ENCODE data around the gene CIBAR2. TPM values are rescaled to one million over a fixed set of nuclear protein-coding genes. Genes with fewer than 3 reads are reported as not detected.
A peak's percentile ranks its signal among the peaks of the same experiment; 100 is the strongest.
"Not testable (repeated sequence)": the region's sequence is repeated elsewhere in the genome, so short reads cannot be mapped to it uniquely, and the experiment has no call there.

The CIBAR2 gene
- total RNA-seq, 1 donor from 2014 or later = not detected

DNA sequence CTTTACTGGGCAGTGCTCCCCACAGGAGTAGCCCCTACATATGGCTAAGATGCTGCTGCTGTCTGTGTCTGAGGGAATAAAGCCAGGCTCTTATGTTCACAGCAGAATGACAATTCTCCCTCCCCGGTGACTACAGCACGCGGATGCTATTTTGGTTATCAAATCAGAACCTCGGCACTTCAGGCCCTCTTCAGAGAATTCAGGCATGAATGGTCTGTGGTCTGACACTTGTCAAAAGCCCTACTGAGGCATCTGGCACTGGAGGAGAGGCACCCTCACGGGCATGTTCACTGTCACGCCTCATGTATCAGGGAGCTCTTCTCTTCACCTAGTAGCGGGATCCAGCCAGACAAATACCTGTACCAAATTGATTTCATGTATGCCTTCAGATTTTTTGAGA lies 54.3 kb downstream of the CIBAR2 start:
- TF ChIP-seq, protein P1, sequence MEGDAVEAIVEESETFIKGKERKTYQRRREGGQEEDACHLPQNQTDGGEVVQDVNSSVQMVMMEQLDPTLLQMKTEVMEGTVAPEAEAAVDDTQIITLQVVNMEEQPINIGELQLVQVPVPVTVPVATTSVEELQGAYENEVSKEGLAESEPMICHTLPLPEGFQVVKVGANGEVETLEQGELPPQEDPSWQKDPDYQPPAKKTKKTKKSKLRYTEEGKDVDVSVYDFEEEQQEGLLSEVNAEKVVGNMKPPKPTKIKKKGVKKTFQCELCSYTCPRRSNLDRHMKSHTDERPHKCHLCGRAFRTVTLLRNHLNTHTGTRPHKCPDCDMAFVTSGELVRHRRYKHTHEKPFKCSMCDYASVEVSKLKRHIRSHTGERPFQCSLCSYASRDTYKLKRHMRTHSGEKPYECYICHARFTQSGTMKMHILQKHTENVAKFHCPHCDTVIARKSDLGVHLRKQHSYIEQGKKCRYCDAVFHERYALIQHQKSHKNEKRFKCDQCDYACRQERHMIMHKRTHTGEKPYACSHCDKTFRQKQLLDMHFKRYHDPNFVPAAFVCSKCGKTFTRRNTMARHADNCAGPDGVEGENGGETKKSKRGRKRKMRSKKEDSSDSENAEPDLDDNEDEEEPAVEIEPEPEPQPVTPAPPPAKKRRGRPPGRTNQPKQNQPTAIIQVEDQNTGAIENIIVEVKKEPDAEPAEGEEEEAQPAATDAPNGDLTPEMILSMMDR (IDR thresholded peaks at IDR 0.05) = no peak
- H3K4me1 Mint-ChIP-seq (ENCODE audit: low read depth) = peaks cover 11% of the 10 kb centered on the region
- H3K27me3 Mint-ChIP-seq (ENCODE audit: low read depth) = no peaks in the 10 kb centered on the region
- no peaks in the 10 kb centered on the region for H3K9me3 Mint-ChIP-seq (ENCODE audit: low read depth)
- H3K27ac Mint-ChIP-seq (ENCODE audit: unreplicated experiment) = no peak overlapping the region
- H3K36me3 Mint-ChIP-seq (ENCODE audit: low read depth) = no peaks in the 10 kb centered on the region
- no peak for DNase-seq (ENCODE audit: low spot score)
- no peak overlapping the region for H3K4me3 Mint-ChIP-seq (ENCODE audit: unreplicated experiment)

DNA sequence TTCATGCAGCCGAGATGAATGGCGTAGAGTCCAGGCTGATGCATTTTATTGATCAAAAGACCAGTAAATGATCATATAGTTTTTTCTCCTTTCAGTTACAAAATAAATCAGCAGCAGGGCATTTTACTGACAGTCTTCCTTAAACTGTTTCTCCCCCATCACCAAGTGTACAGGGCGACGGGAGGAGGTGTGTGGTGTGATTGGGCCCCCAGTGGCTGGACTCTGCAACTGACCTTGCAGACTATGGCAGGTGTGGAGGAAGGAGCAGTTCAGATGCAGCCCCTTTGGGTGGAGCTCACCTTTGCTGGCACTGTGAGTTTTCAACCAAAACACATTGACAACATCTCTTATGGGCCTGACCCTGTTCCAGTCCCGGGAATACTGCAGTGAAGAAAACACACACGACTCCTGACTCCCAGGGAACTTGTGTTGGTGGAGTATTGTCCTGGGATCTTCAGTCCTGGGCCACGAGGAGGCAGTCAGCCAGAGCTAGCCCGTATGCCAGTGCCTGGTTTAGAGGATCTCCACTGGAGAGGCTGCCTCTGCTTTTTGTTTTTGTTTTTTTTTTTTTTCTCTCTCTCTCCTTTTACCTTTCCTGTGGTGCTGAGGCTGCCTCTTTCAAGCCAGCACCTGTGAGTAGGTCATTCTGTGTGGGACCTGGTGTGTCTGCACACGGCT lies 54.9 kb downstream of the CIBAR2 start:
- Mint-ChIP-seq H3K27ac (ENCODE audit: unreplicated experiment) (no peak overlapping the region), H3K9me3 (ENCODE audit: low read depth) (no peaks in the 10 kb centered on the region), H3K4me1 (ENCODE audit: low read depth) (peaks cover 11% of the 10 kb centered on the region), H3K4me3 (ENCODE audit: unreplicated experiment) (no peak overlapping the region), H3K27me3 (ENCODE audit: low read depth) (no peaks in the 10 kb centered on the region), H3K36me3 (ENCODE audit: low read depth) (no peaks in the 10 kb centered on the region)
- DNase-seq (ENCODE audit: low spot score) = no peak
- TF ChIP-seq, protein P1 (IDR thresholded peaks at IDR 0.05) = no peak

DNA sequence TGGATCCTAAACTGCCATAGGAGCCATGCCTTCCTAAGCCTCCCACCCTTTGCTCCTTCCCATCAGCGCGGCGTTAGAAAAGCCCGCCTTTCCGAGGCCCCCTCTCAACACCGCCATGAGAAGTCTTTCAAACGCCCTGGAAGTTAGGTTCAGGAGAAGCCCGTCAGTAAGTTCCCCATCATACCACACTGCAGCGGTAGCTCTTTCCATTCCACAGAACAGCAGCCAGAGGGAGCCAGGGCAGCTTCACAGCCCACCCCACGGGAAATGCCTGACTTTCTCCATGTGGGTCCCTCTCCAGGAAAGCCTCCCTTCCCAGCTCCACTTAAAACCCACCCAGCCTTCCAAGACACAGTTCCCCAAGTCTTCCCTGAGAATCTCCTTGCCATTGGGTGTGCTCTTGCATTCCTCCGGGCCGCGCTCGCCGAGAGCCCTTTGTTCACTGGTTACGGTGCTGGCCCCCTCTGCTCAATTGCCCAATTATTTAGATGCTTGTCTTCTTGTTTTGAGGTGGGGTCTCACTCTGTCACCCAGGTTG lies 56.0 kb downstream of the CIBAR2 start:
- H3K27ac Mint-ChIP-seq (ENCODE audit: unreplicated experiment) = peak overlapping the region; percentile 12
- TF ChIP-seq, protein P1 (IDR thresholded peaks at IDR 0.05) = peak; percentile 55
- H3K27me3 Mint-ChIP-seq (ENCODE audit: low read depth) = no peaks in the 10 kb centered on the region
- H3K4me1 Mint-ChIP-seq (ENCODE audit: low read depth) = peaks cover 11% of the 10 kb centered on the region
- H3K9me3 Mint-ChIP-seq (ENCODE audit: low read depth) = no peaks in the 10 kb centered on the region
- H3K36me3 Mint-ChIP-seq (ENCODE audit: low read depth) = no peaks in the 10 kb centered on the region
- no peak for DNase-seq (ENCODE audit: low spot score)
- H3K4me3 Mint-ChIP-seq (ENCODE audit: unreplicated experiment) = no peak overlapping the region

GRCh38 chr16:85055493-85056210 lies 56.6 kb downstream of the CIBAR2 start:
- no peaks in the 10 kb centered on the region for H3K27me3 Mint-ChIP-seq (ENCODE audit: low read depth)
- peak overlapping the region; percentile 67 for H3K27ac Mint-ChIP-seq (ENCODE audit: unreplicated experiment)
- H3K4me1 Mint-ChIP-seq (ENCODE audit: low read depth) = peaks cover 13% of the 10 kb centered on the region
- H3K9me3 Mint-ChIP-seq (ENCODE audit: low read depth) = no peaks in the 10 kb centered on the region
- TF ChIP-seq, protein P1 (IDR thresholded peaks at IDR 0.05) = no peak
- no peaks in the 10 kb centered on the region for H3K36me3 Mint-ChIP-seq (ENCODE audit: low read depth)
- DNase-seq (ENCODE audit: low spot score) = no peak
- H3K4me3 Mint-ChIP-seq (ENCODE audit: unreplicated experiment) = peak overlapping the region; percentile 19

GRCh38 chr16:85054948-85055492 lies 57.3 kb downstream of the CIBAR2 start:
- H3K27me3 Mint-ChIP-seq (ENCODE audit: low read depth) = no peaks in the 10 kb centered on the region

DNA sequence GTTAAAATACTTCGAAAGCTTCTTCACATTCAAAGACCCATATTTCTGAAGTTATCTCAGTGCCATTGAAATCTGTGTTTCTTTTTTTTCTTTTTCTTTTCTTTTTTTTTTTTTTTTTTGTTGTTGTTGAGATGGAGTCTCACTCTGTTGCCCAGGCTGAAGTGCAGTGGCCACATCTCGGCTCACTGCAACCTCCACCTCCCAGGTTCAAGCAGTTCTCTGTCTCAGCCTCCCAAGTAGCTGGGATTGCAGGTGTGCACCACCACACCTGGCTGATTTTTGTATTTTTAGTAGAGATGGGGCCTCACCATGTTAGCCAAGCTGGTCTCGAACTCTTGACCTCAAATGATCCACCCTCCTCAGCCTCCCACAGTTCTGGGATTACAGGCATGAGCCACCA lies 58.0 kb downstream of the CIBAR2 start:
- H3K4me1 Mint-ChIP-seq (ENCODE audit: low read depth) = peaks cover 17% of the 10 kb centered on the region
- H3K4me3 Mint-ChIP-seq (ENCODE audit: unreplicated experiment); H3K27me3 Mint-ChIP-seq (ENCODE audit: low read depth); H3K9me3 Mint-ChIP-seq (ENCODE audit: low read depth); H3K27ac Mint-ChIP-seq (ENCODE audit: unreplicated experiment); H3K36me3 Mint-ChIP-seq (ENCODE audit: low read depth); DNase-seq (ENCODE audit: low spot score): not testable (repeated sequence)

More at GRCh38 chr16:85054948-85055492, 57.3 kb downstream of the CIBAR2 start:
- TF ChIP-seq, protein P1 (IDR thresholded peaks at IDR 0.05) = no peak
- DNase-seq (ENCODE audit: low spot score) = no peak
- Mint-ChIP-seq H3K4me3 (ENCODE audit: unreplicated experiment) (no peak overlapping the region), H3K9me3 (ENCODE audit: low read depth) (no peaks in the 10 kb centered on the region), H3K4me1 (ENCODE audit: low read depth) (peaks cover 17% of the 10 kb centered on the region), H3K27ac (ENCODE audit: unreplicated experiment) (peak overlapping the region; percentile 61), H3K36me3 (ENCODE audit: low read depth) (no peaks in the 10 kb centered on the region)
